HG03457 (cell line): Measurements from ENCODE around the gene TEKT5.
"Not testable (repeated sequence)": the region's sequence is repeated elsewhere in the genome, so short reads cannot be mapped to it uniquely, and the experiment has no call there.

Experiments used
- ATAC-seq: cut with Tn5 transposase; IDR thresholded peaks from one replicate; pipeline ENCODE4 v1.9.1; 2021; ENCODE audit warnings: moderate number of reproducible peaks; ENCODE audit not compliant: unreplicated experiment

Gene TEKT5

DNA sequence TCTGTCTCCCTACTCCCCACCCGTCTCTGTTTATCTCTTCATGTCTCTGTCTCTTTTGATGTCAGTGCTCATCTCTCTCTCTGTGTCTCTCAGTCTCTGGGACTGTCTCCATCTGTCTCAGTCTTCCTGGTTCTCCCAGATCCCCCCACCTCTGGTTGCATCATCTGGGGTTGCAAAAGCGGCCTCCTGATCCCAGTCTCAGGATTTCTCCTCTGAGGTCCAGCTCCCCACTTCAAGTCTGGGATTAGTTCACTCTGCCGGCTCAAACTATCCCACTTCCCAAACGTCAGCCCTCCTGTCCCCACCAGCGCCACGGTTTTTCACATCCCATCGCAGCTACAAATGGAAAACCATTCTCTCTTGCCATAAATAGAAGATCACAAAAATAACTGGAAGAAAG is 9.0 kb downstream of the TEKT5 start:
- ATAC-seq, result no peak

DNA sequence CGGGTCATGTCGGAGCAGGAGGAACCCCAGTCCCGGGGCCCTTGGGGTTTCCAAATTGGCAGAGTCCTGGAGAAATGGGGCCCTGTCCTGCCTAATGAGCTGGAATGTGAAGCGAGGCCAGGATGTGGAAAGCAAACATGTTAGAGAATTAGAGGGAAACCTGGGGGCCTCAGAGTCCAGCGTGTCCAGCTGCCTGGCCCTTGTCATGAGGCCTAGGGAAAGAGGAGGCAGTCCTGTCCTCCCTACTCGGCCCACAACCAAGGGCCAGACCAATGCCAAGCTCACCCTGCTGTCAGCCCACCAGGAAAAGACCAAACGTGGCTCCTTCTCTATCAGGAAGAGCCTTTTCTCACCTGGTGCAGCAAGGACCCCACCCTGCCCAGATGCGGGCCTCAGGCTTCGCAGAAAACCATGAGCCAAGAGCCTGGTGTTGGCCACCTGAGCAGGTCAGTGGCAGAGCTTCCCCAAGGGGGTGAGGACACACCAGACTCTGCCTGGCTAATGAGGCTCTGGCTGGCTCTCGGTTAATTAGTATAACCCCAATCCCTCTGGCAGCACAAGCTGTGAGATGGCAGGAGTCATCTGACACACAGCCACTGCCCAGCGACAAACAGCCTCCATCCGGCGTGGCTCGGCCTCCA is 10.1 kb downstream of the TEKT5 start:
- no peak for ATAC-seq

DNA sequence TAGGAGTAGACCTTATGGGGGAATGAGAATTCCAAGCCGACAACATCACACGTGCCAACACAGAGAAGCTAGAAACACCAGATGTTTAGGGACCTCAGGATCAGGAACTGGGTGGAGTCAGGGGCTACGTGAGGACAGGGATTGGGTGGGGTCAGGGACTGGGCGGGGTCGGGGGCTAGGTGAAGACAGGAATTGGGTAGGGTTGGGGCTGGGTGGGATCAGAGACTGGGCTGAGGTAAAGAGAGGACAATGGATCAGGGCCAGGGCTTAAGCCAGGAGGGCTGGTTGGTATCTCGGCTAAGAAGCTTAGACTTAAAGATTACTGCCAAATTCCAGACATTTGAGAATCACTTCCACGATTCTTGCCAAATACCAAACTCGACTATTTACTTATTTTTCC is 11.6 kb downstream of the TEKT5 start:
- ATAC-seq, result no peak

DNA sequence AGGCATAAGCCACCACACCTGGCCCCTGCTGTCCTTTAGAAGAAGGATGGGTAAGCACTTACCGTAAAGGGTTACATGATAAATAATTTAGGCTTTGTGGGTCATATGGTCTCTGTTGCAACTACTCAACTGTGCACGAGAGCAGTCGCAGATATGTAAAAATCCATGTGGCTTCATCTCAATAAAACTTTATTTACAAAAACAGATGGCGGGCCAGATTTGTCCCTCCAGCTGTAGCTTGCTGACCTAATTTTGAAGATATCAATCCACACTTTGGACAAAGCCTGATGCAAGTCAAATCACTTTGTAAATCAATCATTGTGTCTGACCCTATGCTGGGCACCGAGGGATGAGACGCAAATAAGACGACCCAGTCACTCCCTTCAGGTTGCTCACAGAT is 12.1 kb downstream of the TEKT5 start:
- no peak for ATAC-seq

DNA sequence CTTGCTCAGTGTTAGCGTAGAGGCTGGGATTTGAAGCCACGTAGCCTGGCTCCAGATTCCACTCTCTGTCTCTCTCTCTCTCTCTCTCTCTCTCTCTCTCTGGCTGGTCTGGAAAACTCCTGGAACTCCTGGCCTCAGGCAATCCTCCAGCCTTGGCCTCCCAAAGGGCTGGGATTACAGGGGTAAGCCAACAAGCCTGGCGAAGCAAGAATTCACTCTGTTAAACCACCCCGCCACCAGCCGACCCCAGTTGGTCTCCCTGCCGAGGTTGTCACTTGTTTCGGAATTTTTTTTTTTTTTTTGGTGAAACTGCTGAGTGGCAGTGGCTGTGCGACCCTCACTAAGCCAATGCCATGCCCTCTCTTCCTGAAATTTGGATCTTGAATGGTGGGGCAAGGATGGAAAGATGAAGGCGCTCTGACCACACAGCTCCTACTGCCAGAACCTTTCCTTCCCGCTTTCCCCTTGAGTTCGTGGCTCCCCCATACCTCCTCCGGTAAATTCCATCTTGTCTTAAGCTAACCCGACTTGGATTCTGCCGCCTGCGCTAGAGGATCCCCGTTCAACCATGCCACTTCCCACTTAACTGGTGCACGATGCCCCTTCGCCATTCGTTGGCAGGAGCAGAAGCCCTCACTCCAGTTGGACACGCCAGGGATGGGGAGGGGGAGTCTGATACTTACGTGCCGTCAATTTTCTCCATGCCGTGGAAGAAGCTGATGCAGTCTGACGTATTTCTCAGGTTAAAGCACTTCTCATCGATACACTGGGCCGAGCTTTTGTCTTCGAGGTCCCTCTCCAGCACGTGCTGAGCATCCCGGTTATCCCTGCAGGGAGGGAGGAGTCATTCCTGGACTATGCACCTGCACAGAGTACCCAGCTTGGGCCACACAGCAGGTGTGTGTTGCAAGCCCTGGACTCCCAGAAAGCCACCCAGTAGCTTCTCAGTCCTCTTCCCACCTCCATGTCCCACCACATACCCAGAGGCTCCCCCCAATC is 13.1 kb downstream of the TEKT5 start:
- no peak for ATAC-seq

DNA sequence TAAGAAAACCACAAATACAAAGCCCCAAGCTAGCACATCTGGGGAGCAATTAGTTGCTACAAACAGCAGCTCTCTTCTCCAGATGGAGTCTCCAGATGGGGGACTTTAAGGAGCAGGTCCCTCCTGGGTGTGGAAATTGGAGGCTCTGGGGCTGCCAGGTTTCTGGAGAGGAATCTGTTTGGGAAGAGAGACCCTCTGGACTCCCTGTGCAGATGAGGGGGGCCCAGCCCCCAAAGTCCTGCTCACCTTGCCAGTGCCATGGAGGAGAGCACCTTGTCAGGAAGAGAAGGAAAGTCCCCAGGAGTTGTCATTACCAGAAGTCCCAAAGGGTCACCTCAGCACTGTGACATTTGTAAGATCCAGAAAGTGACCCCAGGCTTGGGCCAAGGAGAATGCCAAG is 14.8 kb downstream of the TEKT5 start:
- no peak for ATAC-seq

DNA sequence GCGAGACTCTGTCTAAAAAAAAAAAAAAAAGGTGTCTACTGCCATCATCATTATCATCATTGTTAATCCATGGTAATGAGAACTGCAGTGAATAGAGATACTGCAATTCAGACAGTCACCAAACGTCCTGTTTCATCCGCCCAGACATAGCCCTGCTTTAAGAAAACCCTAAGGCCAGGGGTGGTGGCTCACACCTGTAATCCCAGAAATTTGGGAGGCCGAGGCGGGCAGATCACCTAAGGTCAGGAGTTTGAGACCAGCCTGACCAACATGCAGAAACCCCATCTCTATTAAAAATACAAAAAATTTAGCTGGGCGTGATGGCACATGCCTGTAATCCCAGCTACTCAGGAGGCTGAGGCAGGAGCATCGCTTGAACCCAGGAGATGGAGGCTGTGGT is 15.3 kb downstream of the TEKT5 start:
- ATAC-seq, result not testable (repeated sequence)

DNA sequence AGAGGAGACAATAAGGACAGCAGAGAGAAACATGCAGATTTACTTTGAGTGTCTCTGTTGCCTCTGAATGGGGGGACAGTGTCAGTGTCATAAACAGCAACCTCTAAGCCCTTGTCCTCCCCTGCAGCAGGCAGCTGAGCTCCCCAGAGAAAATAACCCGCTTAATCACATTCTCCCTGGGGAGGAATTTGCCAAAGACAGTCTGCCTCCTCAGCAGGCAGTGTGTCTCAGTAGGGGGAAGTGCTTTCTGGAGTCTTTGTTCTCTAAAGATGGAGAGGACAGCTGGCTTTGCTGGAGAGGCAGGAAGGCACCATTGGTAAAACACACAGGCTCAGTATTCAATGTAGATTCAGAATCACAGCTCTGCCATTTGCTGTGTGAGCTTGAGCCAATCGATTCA is 16.1 kb downstream of the TEKT5 start:
- no peak for ATAC-seq

DNA sequence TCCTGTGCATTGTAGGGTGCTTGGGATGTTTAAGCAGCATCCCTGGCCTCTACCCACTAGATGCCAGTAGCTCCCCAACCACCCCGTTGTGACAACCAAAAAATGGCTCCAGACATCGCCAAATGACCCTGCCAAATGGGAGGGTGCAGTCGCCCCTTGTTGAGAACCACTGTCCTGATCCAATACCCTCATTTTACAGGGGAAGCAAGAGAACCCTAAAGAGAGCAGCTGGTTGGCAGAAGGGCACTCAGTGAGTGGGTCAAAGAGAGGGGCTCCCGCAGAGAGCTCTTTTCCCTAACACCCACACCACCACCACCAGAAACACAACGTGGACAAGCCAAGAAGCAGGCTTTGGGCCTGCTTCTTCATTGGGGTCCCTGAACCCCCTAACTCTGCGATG is 18.4 kb downstream of the TEKT5 start:
- no peak for ATAC-seq

DNA sequence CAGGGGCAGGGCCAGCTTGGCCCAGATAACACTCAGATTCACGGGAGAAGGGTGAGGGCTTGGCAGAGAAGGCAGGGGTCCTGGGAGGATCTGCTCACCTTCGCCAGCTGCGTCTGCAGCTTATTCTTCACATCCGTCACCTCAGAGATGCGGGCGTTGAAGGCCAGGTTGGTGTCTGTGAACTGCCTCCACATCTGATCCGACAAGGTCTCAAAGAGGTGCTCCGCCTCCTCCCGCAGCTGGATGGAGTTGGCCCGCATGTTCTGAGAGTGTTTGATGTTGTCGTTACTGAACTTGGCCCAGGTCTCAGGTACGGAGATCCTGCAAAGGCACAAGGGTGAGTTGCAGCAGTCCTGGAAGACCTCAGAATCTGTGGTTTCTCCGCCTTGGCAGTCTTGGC is 18.9 kb downstream of the TEKT5 start:
- ATAC-seq, result no peak

DNA sequence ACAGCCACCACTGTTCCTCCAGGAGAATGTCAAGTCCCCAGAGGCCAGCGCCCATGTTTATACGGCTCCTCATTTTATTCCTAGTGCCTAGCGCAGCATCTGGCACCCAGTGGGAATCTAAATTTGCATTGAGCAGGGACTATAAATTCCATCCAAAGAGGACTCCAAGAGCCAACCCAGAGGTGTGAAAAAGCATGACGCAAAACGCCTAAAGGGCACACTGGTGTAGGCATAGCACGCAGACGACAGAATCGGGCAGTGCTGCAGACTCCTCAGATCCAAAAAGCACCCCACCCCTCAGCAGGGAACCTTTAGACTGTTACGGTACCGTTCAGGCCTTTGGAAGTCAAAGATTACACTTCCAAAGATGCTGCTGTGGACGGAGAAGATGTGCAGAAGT is 19.5 kb downstream of the TEKT5 start:
- no peak for ATAC-seq

DNA sequence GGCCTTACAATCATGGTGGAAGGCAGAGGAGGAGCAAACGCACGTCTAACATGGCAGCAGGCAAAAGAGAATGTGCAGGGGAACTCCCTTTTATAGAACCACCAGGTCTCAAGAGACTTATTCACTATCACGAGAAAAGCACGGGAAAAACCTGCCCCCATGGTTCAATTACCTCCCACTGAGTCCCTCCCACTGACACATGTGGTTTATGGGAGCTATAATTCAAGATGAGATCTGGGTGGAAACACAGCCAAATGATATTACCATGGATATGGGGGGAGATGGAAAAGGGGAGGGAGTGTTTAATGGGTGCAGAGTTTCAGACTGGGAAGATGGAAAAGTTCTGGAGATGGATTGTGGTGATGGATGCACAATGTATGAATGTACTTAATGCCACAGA is 23.0 kb downstream of the TEKT5 start:
- no peak for ATAC-seq

DNA sequence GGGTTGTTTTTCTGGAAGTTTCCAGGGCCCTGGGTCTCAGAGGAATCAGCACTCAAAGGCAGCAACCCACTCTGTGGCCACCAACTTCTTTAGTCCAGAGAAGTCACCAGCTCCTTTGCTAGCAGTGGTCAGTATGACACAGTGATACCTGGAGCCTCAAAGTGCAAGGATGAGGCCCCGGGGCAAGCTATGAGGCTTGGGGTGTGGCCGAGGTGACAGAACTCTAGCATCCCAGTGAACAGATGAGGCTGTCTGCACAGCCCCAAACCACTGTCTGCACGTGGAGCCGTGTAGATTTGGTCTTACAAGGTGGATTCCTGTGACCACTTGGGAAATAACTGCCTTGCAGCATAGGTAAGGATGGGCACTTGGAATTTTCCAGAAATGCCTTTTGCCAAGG is 24.9 kb downstream of the TEKT5 start:
- ATAC-seq, result no peak

DNA sequence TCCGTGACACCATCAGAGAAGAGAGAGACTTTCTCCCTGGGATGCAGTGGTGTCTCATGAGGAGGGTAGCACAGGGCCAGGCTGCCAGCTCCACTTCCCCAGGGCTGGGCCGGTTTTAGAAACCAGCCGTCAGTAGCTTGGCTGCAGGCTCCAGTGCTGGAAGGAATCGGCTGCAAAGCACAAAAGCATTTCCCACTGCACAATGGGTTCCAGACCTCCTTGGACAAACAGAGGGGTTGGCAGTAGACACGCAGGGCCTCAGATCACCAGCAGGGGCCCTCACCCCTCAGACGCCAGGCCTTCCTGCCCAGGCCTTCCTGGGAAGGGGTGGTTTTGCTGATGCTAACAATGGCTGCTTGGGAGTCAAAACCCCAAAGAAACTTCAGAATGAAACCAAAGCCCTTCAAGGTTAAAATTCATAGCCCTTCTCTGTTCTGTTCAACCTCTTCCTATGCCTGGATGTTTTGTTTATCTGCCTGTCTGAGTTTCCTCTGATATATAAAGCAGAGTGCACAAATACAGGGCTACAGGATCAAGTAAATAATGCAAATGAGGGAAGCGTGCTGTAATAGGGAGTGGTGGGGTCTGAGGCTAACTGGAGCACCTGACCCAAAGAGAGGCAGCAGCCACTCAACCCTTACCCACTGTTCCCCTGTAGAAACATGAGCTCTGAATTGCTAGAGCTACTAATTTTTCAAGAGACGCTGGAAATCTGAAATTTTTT is 26.2 kb downstream of the TEKT5 start:
- no peak for ATAC-seq

DNA sequence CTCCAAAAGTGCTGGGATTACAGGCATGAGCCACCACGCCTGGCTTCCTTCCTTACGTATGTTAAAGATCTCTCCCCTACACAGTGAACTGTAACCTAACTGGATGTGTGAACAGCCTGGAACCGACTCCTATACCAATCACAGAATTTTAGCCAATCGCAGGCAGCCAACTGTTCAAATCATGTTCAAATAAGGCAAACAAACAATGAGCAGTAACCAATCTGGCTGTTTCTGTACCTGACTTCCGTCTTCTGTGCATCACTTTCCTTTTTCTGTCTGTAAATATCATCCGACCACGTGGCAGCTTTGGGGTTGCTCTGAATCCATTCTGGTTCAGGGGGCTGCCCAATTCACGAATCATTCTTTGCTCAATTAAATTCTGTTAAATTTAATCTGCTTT is 27.5 kb downstream of the TEKT5 start:
- no peak for ATAC-seq

DNA sequence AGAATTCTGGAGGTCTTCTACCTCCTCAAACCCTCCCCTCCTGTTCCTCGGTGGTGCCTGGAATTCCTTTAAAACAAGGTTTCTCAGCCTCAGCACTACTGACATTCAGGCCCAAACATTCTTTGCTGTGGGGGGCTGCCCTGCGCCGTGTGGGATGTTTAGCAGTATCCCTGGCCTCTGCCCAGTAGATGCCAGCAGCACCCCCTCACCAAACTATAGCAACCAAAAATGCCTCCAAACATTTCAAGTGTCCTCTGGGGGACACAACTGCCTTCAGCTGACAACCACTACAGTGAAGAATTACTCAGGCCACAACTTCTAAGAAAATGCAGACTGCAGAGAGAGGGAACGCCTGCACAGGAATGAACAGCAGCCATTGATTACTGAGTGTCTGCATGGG is 28.4 kb downstream of the TEKT5 start:
- ATAC-seq, result no peak

DNA sequence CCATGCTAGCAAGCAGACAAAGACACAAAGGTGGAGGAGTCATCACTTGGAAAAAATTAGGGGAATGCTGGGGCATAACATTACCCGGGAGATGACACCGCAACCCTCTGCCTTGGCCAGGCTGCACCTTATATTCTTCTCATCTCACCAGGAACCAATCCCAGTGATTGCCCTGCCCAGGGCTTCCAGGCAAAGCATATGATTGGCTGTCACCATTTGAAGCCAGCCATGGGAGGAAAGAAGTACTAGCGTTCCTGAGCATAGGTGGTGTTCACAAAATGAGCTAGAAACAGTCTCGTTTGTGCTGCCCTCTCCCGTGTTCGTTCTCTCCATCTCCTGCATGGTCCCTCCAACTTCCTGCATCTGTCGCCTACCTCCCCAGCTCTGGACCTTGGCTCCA is 29.6 kb downstream of the TEKT5 start:
- no peak for ATAC-seq

DNA sequence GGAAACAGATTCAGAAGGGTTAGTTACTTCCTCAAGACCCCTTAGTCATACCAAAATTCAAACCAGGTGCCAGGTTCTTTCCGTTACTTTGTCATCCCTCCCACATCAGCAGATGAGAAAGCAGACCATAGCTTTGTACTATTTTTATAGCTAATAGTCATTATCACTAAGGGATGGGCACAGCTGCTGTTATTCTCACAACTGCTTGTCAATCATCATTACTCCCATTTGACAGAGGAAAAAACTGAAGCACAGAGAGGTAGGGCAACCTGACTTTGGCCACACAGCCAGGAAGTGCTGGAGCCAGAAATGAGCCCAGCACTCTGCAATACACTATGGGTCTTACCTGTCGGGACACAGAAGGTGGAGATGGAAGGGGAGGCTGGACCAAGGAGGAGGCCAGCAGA is 30.0 kb downstream of the TEKT5 start:
- no peak for ATAC-seq

DNA sequence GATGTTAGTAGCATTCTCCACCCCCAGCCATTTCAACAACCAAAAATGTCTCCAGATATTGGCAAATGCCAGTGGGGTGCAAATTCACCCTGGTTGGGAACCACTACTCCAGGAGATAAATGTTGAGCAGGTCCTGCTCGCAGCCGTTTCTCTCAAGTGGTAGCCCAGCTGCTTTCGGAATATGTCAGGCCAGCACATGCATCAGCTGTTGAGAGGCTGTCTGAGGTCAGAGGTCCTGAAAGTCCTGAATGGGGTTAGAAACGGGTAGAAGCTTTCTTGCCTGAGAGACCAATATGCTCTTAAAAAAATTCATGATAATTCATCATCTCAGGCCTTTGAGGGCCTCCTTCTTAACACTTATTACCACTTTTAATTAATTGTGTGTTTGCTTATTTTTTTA is 31.0 kb downstream of the TEKT5 start:
- ATAC-seq, result no peak

DNA sequence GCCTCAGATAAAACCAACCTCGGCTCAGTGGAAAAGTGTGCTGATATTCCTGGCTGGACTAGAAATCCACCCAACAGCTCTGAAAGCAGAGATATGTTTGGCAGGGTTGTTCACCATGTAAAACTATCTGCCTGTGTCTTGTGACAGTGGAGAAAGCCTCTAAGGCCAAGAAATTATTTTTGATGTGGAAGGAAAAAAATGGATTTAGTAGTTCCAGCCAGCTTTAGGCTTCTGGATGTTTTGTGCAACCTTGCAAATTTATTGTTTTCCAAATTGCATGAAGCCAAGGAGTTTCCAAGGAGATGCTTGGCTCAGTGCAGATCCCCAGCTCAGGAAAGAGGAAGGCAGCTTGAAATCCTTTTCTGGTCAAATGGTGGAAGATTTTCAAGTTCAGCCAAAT is 31.6 kb downstream of the TEKT5 start:
- ATAC-seq, result no peak

DNA sequence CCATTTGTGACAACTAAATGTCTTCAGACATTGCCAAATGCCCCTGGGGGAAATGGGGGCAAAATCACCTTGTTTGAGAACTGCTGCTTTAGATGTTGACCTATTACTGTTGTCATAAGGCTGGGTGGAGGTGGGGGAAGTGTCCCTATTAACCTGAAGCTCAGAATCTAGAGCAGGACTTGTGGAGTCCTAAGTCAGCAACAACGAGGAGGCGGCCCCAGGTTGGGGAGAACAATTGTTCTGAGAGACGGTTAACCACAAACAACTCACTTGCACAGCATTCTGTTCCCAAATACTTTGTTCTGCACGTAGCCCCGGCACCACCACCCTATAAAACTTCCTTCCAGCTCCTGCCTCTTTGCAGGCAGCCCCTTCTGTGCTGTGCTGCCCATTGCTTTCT is 32.5 kb downstream of the TEKT5 start:
- no peak for ATAC-seq

DNA sequence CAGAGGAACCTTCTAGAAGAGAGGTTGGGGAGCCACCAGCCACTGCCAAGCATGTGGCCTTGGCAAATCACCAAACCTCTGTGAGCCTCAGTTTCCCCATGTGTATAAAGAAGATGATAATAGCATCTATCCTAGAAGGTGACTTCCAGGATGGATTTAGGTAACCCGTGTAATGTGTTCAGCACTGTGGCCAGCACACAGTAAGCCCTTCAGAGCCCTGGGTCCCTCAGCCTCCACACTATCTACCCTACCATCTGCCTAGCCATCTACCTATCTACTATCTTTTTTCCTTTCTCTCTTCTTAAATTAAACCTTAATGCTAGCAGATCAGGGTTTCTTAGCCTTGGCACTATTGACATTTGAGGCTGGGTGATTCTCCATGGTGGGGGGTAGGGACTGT is 33.0 kb downstream of the TEKT5 start:
- ATAC-seq, result no peak
